Activated CD8-positive, alpha-beta T cell treated with anti-CD3 and anti-CD28 coated beads, Interleukin-2, amount 10 ng/mL, durations not matched to agents 7 days and 5 days (primary cell): ENCODE results near the gene EXOSC7. TPM values are rescaled to one million over a fixed set of nuclear protein-coding genes. Genes with fewer than 3 reads are reported as not detected.

Experiments
- ATAC-seq: fragments of 150-1000 bp; cut with Tn5 transposase; one replicate; pipeline ENCODE4 v1.10.0; 2021; ENCODE audit warnings: moderate library complexity
- CTCF ChIA-PET: fragments of 350-600 bp; sonication (Branson Sonifier 250); formaldehyde crosslinking; loops from one replicate; lab custom pipeline; 2021; ENCODE audit warnings: antibody characterized with exemption; lab: Charles Lee
- POLR2A ChIA-PET: fragments of 350-600 bp; sonication (Branson Sonifier 250); formaldehyde crosslinking; loops from one replicate; lab custom pipeline; 2021; ENCODE audit warnings: antibody characterized with exemption; lab: Charles Lee
- DNase-seq: peaks from one replicate; pipeline ENCODE4 v3.0.0-alpha.2; 2020
- H3K27ac Mint-ChIP-seq: one replicate; pipeline ENCODE4 v1.8.0; 2021; ENCODE audit warnings: mild to moderate bottlenecking, mixed read lengths
- H3K27me3 Mint-ChIP-seq: one replicate; pipeline ENCODE4 v1.8.0; 2021; ENCODE audit warnings: low read depth, mixed read lengths
- H3K36me3 Mint-ChIP-seq: one replicate; pipeline ENCODE4 v1.8.0; 2021; ENCODE audit warnings: low read depth, mixed read lengths
- H3K4me1 Mint-ChIP-seq: one replicate; pipeline ENCODE4 v1.8.0; 2021; ENCODE audit warnings: low read depth, mixed read lengths
- H3K4me3 Mint-ChIP-seq: one replicate; pipeline ENCODE4 v1.8.0; 2021; ENCODE audit warnings: mild to moderate bottlenecking, mixed read lengths
- H3K9me3 Mint-ChIP-seq: one replicate; pipeline ENCODE4 v1.8.0; 2022; ENCODE audit warnings: mixed read lengths; ENCODE audit not compliant: insufficient read depth
- total RNA-seq, 2 experiments: library from RNA; stranded (reverse); gene quantifications; one replicate each; pipeline ENCODE4 v1.2.3, GENCODE V29; 2021

The EXOSC7 gene
- total RNA-seq, 2 experiments from 2014 or later = 49.5 to 50.1 TPM

DNA sequence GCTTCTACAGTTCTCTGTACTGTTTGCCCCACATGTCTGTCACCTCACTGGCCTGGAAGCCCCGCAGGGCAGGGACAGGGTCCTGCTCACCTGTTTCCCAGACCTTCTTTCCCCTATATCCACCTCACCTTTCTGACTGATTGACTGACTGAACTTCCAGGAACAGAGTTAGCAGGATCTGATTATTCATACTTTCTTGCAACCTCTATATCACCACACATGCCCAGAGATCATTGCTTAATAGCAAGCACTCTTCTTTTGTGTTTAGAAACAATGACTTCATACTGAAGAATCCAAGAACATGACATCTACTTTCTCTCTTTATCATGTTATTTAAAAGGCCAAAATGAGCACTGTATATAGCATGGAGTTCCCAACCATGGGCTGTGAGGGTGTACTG lies 32.1 kb downstream of the EXOSC7 start:
- Mint-ChIP-seq H3K9me3 (peaks cover 10% of the 10 kb centered on the region), H3K4me3 (no peak overlapping the region), H3K4me1 (peaks cover 23% of the 10 kb centered on the region), H3K36me3 (peaks cover 60% of the 10 kb centered on the region), H3K27ac (peak overlapping the region; percentile 3), H3K27me3 (no peaks in the 10 kb centered on the region)
- ATAC-seq (no peak), DNase-seq (no peak)
- CTCF ChIA-PET = no interaction called here
- POLR2A ChIA-PET = no interaction called here

DNA sequence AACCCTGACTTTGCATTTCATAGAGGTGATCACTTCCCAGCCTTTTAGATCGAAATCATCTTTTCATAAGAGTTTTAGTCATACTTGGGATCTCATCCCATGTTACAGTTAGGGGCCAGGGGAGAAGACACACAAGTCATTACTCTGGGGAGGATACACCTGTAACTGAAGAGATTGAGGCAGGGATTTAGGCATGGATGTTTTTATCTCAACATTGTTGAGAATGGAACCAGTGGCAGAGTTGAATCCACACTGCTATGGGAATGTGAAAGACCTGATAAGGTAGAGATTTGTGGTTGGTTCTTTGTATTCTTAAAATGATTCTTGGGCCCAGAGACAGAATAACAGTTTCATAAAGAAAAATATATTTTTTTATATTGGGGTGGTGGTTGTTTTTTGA lies 33.8 kb downstream of the EXOSC7 start:
- ChIA-PET POLR2A (no interaction called here), CTCF (interaction anchor here (1.6 kb wide), 1 partner anchor 17 kb away, joined by 6 read pairs; no protein-coding TSS in a partner anchor)
- peaks cover 52% of the 10 kb centered on the region for H3K36me3 Mint-ChIP-seq
- DNase-seq = no peak
- H3K27me3 Mint-ChIP-seq = no peaks in the 10 kb centered on the region
- no peak overlapping the region for H3K4me3 Mint-ChIP-seq
- H3K27ac Mint-ChIP-seq = peak overlapping the region; percentile 35
- H3K4me1 Mint-ChIP-seq = peaks cover 15% of the 10 kb centered on the region
- ATAC-seq = no peak
- H3K9me3 Mint-ChIP-seq = peaks cover 6% of the 10 kb centered on the region

DNA sequence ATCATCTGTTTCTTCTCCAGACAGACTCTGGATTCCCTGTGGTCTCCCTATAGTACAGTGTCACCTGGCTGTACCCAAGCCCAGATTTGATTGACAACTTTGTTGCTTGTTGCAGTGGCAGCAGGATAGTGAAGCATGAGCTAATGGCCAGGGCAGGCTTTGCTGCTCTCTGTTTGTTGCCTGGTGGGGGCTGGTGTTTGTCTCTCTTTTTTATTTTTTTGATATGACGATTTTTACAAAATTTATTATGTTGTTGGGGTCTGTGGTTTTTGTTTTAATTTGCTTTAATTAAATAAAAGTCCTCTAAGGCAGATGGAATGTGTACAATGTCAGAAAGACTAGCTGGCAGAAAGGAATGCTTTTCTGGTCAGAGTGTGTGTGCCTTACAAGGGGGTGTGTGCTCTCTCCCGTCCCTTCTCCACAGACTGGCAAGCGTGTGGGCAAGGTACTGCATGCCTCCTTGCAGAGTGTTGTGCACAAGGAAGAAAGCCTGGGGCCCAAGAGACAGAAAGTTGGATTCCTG lies 34.8 kb downstream of the EXOSC7 start:
- ChIA-PET POLR2A (no interaction called here), CTCF (interaction anchor here (0.8 to 1.0 kb wide), 2 partner anchors 19 to 27 kb away, joined by 3 read pairs; no protein-coding TSS in a partner anchor)
- H3K36me3 Mint-ChIP-seq = peaks cover 46% of the 10 kb centered on the region
- H3K27me3 Mint-ChIP-seq = no peaks in the 10 kb centered on the region
- ATAC-seq = no peak
- H3K27ac Mint-ChIP-seq = peak overlapping the region; percentile 48
- H3K4me1 Mint-ChIP-seq = peaks cover 5% of the 10 kb centered on the region
- no peak overlapping the region for H3K4me3 Mint-ChIP-seq
- H3K9me3 Mint-ChIP-seq = no peaks in the 10 kb centered on the region
- no peak for DNase-seq

DNA sequence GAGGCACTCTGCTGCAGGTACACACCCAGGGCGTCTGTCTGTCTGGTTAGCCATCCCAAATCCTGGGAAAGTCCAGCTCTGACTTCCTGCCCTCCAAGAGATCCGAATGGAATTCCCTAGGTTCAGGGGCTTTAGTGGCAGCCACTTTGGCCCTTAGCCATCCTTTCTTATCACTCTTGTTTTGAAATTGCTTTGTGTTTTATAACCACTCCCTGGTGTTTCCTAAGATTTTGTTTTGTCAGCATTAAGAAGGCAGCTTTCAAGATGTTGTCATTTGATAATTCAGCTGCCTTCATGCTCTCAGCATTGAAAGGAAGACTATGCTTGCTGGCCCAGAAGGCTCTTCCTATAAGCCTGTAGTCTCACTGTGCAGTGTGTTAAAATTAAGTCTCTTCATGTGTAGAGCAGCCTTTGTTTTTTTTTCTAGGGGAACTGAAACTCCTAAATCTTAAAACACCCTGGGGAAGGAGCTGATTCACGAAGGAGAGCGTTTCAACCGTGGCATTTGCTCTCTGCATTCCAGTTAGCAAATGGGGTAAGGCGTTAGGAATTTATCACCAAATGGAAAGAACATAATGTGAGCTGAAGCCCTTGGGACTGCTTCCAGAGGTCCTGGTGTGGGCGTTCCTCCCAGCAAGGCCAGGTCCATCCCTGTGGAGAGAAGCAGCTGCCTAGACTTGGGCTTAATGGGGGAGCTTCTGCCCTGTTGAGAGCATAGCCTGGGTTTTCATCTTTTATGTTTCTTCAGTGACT lies 35.9 kb downstream of the EXOSC7 start:
- peak overlapping the region; percentile 14 for H3K27ac Mint-ChIP-seq
- peaks cover 3% of the 10 kb centered on the region for H3K4me1 Mint-ChIP-seq
- POLR2A ChIA-PET = no interaction called here
- no peaks in the 10 kb centered on the region for H3K27me3 Mint-ChIP-seq
- DNase-seq = no peak
- H3K4me3 Mint-ChIP-seq = no peak overlapping the region
- H3K36me3 Mint-ChIP-seq = peaks cover 49% of the 10 kb centered on the region
- CTCF ChIA-PET = interaction anchor here (1.0 to 1.4 kb wide), 2 partner anchors 20 to 26 kb away, joined by 3 to 5 read pairs; no protein-coding TSS in a partner anchor
- ATAC-seq = no peak
- no peaks in the 10 kb centered on the region for H3K9me3 Mint-ChIP-seq

DNA sequence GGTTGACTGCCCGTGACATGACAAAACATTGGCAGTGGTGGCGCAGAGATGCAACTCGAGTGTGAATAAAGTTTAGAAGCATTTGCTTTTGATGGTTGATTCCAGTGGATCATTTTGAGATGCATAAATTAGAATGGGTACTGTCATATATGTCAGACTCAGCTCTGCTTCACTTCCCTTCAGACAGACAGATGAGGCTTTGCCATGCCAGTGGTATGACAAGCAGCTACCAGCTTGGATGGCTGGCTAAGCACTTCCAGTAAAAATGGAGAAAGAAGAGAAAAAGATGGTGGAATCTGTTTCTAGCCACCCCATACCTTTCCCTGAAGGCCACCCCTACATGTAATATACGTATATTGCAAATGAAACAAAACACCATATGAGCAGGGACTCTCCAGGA lies 36.5 kb downstream of the EXOSC7 start:
- POLR2A ChIA-PET = no interaction called here
- no peak overlapping the region for H3K27ac Mint-ChIP-seq
- ATAC-seq = no peak

DNA sequence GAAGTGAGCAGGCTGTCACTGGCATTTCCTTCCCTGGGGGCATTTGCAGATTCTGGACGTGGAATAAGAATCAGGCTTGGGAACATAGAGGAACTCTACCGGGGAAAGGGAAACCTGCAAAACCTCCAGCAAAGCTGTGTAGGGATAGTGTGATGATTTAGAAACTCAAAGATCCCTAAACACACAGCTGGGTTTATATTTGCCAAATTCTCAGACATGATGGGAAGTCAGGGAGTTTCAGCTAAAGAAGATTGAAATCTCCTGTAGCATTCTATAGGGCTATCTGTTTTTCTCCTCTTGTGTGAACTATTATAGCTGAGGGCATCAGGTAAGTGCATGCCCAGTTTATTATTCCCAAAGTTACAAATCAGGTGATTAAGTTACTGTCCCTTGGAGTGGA lies 40.9 kb downstream of the EXOSC7 start:
- CTCF ChIA-PET = interaction anchor here (1.0 to 1.2 kb wide), 3 partner anchors 15 to 28 kb away, joined by 3 read pairs; no protein-coding TSS in a partner anchor
- ATAC-seq = no peak
- no peak for DNase-seq
- Mint-ChIP-seq H3K27me3 (no peaks in the 10 kb centered on the region), H3K4me3 (no peak overlapping the region), H3K27ac (no peak overlapping the region), H3K36me3 (peaks cover 26% of the 10 kb centered on the region), H3K9me3 (no peaks in the 10 kb centered on the region), H3K4me1 (peaks cover 22% of the 10 kb centered on the region)
- POLR2A ChIA-PET = no interaction called here

More for the DNA sequence above, 36.5 kb downstream of the EXOSC7 start:
- H3K27me3 Mint-ChIP-seq = no peaks in the 10 kb centered on the region
- no peak for DNase-seq
- no peak overlapping the region for H3K4me3 Mint-ChIP-seq
- no peaks in the 10 kb centered on the region for H3K9me3 Mint-ChIP-seq
- CTCF ChIA-PET = interaction anchor here (1.4 kb wide), 1 partner anchor 21 kb away, joined by 5 read pairs; no protein-coding TSS in a partner anchor
- H3K36me3 Mint-ChIP-seq = peaks cover 43% of the 10 kb centered on the region
- no peaks in the 10 kb centered on the region for H3K4me1 Mint-ChIP-seq

DNA sequence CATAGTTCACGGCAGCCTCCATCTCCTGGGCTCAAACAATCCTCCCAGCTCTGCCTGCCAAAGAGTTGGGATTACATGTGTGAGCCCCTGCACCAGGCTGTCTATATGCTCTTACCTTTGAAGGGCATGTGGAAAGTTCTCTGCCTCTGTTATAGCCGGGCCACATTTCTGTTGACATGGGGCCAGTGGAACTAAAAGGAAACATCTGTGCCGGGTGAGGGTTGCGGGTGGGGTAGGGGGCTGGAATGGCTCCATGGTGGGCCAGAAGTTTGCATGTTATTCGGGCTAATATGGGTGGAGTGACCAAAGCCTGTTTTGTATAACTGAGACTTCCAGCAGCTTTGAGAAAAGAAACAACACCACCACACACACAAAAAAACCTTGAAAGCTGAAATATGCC lies 41.8 kb downstream of the EXOSC7 start:
- H3K36me3 Mint-ChIP-seq = peaks cover 20% of the 10 kb centered on the region
- H3K27ac Mint-ChIP-seq = no peak overlapping the region
- peaks cover 22% of the 10 kb centered on the region for H3K4me1 Mint-ChIP-seq
- POLR2A ChIA-PET = no interaction called here
- no peaks in the 10 kb centered on the region for H3K9me3 Mint-ChIP-seq
- ATAC-seq (no peak), DNase-seq (no peak)
- H3K27me3 Mint-ChIP-seq = no peaks in the 10 kb centered on the region
- no peak overlapping the region for H3K4me3 Mint-ChIP-seq
- CTCF ChIA-PET = interaction anchor here (0.8 to 1.2 kb wide), 3 partner anchors 19 to 29 kb away, joined by 3 read pairs; no protein-coding TSS in a partner anchor

DNA sequence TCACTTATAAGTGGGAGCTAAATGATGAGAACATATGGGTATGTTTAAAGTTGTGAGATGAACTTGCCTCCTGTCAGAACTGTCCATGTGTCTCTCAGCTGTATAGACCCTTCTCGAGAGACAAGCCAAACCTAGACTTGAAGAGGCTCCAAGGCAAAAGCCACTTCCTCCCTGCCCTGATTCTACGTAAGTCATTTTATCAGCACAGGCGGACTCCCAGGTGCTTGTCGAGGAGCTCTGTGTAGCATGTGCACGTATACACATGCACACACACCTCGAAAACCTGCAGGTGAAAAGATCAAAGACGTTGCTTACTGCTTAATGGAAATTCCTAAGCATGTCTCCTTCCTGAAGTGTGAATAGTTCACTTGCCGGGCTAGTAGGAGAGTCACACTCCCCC lies 44.5 kb downstream of the EXOSC7 start:
- ChIA-PET CTCF (interaction anchor here (1.4 to 2.0 kb wide), 2 partner anchors 17 to 21 kb away, joined by 8 to 10 read pairs; no protein-coding TSS in a partner anchor), POLR2A (interaction anchor here (0.6 kb wide), 1 partner anchor 43 kb away, joined by 3 read pairs; no protein-coding TSS in a partner anchor)
- H3K27ac Mint-ChIP-seq = peak overlapping the region; percentile 73
- peaks cover 7% of the 10 kb centered on the region for H3K36me3 Mint-ChIP-seq
- H3K27me3 Mint-ChIP-seq = no peaks in the 10 kb centered on the region
- ATAC-seq (peak; percentile 58), DNase-seq (peak; percentile 48)
- peaks cover 22% of the 10 kb centered on the region for H3K4me1 Mint-ChIP-seq
- H3K9me3 Mint-ChIP-seq = no peaks in the 10 kb centered on the region
- no peak overlapping the region for H3K4me3 Mint-ChIP-seq

DNA sequence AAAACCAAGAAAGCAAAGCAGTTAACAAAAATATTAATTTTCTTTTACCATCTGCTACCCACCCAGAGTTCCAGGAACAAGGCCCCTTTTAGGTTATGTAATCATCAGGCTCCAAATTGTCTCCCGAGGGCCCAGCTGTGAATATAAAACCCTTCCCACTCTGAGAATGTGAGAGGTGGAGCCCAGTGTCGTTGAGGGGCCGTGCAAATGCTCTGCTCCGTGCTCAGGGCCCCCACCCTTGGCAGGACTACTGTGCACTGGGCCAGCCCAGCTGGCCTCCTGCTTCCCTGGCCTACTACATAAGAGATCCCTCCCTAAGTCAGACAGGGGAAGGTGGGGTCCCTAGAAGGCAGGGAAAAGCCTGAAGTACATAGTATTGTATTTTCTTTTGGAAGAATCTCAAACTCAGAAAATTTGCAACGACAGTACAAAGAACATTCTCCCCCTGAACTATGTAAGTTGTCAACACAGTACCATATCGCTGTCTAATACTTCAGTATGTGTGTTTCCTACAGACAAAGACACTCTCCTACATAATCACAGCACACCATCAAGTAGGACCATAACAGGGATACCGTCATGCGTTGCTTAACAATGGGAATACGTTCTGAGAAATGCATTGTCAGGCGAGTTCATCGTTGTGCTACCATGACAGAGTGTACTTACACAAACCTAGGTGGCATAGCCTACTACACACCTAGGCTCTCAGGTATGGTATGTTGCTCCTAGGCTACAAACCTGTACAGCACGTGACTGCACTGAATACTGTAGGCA lies 45.7 kb downstream of the EXOSC7 start:
- ChIA-PET POLR2A (no interaction called here), CTCF (interaction anchor here (1.4 to 2.0 kb wide), 2 partner anchors 16 to 19 kb away, joined by 8 to 10 read pairs; no protein-coding TSS in a partner anchor)
- DNase-seq (no peak), ATAC-seq (no peak)
- H3K27ac Mint-ChIP-seq = no peak overlapping the region
- H3K4me1 Mint-ChIP-seq = peaks cover 22% of the 10 kb centered on the region
- H3K9me3 Mint-ChIP-seq = no peaks in the 10 kb centered on the region
- no peaks in the 10 kb centered on the region for H3K27me3 Mint-ChIP-seq
- H3K4me3 Mint-ChIP-seq = no peak overlapping the region
- H3K36me3 Mint-ChIP-seq = peaks cover 2% of the 10 kb centered on the region

DNA sequence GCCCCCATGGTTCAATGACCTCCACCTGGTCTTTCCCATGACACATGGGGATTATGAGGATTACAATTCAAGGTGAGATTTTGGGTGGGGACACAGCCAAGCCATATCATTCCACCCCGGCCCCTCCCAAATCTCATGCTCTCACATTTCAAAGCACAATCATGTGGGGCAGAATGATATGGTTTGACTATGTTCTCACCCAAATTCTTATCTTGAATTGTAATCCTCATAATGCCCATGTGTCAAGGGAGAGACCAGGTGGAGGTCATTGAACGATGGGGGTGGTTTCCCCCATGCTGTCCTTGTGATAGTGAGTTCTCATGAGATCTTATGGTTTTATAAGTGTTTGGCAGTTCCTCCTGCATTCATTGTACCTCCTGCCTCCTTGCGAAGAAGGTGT lies 47.6 kb downstream of the EXOSC7 start:
- Mint-ChIP-seq H3K9me3 (no peaks in the 10 kb centered on the region), H3K27me3 (peaks cover 3% of the 10 kb centered on the region), H3K36me3 (peaks cover under 1% of the 10 kb centered on the region), H3K4me3 (no peak overlapping the region), H3K27ac (no peak overlapping the region), H3K4me1 (peaks cover 16% of the 10 kb centered on the region)
- ATAC-seq = no peak
- ChIA-PET POLR2A (no interaction called here), CTCF (no interaction called here)
- DNase-seq = no peak

DNA sequence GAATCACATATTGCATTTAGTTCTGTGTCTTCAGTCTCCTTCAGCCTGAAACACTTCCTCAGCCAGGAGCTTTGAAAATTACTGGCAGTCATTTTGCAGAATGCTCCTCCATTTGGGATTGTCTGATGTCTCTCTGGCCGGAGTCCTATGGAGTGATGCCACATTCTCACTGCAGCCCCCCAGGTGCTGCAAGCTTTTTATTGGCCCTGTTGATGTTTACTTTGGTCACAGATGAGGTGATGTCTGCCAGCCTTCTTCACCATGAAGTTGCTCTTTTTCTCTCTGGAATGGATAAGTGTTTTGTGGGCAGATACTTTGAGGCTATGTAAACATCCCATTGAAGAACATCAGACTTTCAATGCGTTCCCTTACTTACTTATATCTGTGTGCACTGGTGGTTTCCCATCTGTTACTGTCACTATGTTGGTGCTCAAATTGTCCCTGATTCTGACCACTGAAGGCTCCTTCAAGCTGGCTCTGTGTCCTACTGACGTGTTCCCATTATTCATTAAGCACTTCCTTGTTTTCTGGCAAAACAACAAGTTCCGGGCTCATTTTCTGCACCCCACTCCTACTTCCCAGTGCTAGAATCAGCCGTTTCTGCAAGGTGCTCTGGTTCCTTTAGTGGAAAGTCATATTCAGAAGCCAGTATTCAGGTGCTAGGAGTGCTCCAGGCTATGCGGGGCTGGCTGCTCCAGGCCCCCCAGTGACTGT lies 48.7 kb downstream of the EXOSC7 start:
- ChIA-PET POLR2A (interaction anchor here (0.7 kb wide), 1 partner anchor 24 kb away, joined by 3 read pairs; no protein-coding TSS in a partner anchor), CTCF (no interaction called here)
- H3K27ac Mint-ChIP-seq = no peak overlapping the region
- no peaks in the 10 kb centered on the region for H3K9me3 Mint-ChIP-seq
- no peak overlapping the region for H3K4me3 Mint-ChIP-seq
- peaks cover 13% of the 10 kb centered on the region for H3K4me1 Mint-ChIP-seq
- H3K27me3 Mint-ChIP-seq = peaks cover 3% of the 10 kb centered on the region
- H3K36me3 Mint-ChIP-seq = no peaks in the 10 kb centered on the region
- ATAC-seq (no peak), DNase-seq (no peak)
